Adipocyte (in vitro differentiated cells): ENCODE data around the gene SPEM3.

ENCODE experiments used
- DNase-seq: peaks from one replicate; pipeline ENCODE4 v3.0.0-alpha.2; 2015; ENCODE audit warnings: low read depth
- H3K27me3 ChIP-seq: replicated peaks from 2 replicates; pipeline ENCODE4 v1.7.0; 2013; ENCODE audit warnings: mild to moderate bottlenecking, low read length, moderate library complexity; ENCODE audit not compliant: control insufficient read depth, insufficient read depth
- H3K36me3 ChIP-seq: 2 replicates; pipeline ENCODE4 v1.7.0; 2013; ENCODE audit warnings: low read length, mild to moderate bottlenecking, moderate library complexity; ENCODE audit not compliant: control insufficient read depth, insufficient read depth, severe bottlenecking
- H3K4me1 ChIP-seq: 2 replicates; pipeline ENCODE4 v1.7.0; 2013; ENCODE audit warnings: mild to moderate bottlenecking, low read length, moderate library complexity; ENCODE audit not compliant: control insufficient read depth, insufficient read depth
- H3K4me3 ChIP-seq: 2 replicates; pipeline ENCODE4 v1.7.0; 2013; ENCODE audit warnings: mild to moderate bottlenecking, low read length, moderate library complexity
- H3K9ac ChIP-seq: 2 replicates; pipeline ENCODE4 v1.7.0; 2013; ENCODE audit warnings: mild to moderate bottlenecking, low read length, moderate library complexity
- H3K9me3 ChIP-seq: 2 replicates; pipeline ENCODE4 v1.7.0; 2013; ENCODE audit warnings: mild to moderate bottlenecking, low read length, moderate library complexity; ENCODE audit not compliant: control insufficient read depth

Gene SPEM3

GRCh38 chr17:7428557-7428956, at the start of gene SPEM3:
Gene SPEM3, plus strand, starts transcription at chr17:7428857. Its CDS starts 46 bp downstream, at chr17:7428903.
- no peak for DNase-seq
- no peaks in the 10 kb centered on the region for H3K4me1 ChIP-seq
- no peak within 1 kb of the TSS for H3K4me3 ChIP-seq
- no peaks in the 10 kb centered on the region for H3K36me3 ChIP-seq
- no peaks in the 10 kb centered on the region for H3K27me3 ChIP-seq
- no peaks in the 10 kb centered on the region for H3K9me3 ChIP-seq
- no peak within 1 kb of the TSS for H3K9ac ChIP-seq

- no peak overlapping the region for H3K9ac ChIP-seq
- H3K27me3 ChIP-seq, result peaks cover 32% of the 10 kb centered on the region
- peaks cover 9% of the 10 kb centered on the region for H3K9me3 ChIP-seq
- H3K4me1 ChIP-seq, result peaks cover 15% of the 10 kb centered on the region
- H3K4me3 ChIP-seq, result no peak overlapping the region
- H3K36me3 ChIP-seq, result no peaks in the 10 kb centered on the region
- DNase-seq, result no peak
Observed at GRCh38 chr17:7379134-7379533, 49.5 kb upstream of the SPEM3 start.

GRCh38 chr17:7380321-7380720, 48.3 kb upstream of the SPEM3 start:
- peak; percentile 70 for DNase-seq
- Histone ChIP-seq H3K9me3 (peaks cover 9% of the 10 kb centered on the region), H3K4me3 (peak overlapping the region; percentile 49), H3K36me3 (no peaks in the 10 kb centered on the region), H3K27me3 (peaks cover 32% of the 10 kb centered on the region), H3K9ac (no peak overlapping the region), H3K4me1 (peaks cover 15% of the 10 kb centered on the region)

- H3K9me3 ChIP-seq, result peaks cover 9% of the 10 kb centered on the region
- no peak within 1 kb of the TSS for H3K9ac ChIP-seq
- H3K36me3 ChIP-seq, result no peaks in the 10 kb centered on the region
- peaks cover 15% of the 10 kb centered on the region for H3K4me1 ChIP-seq
- DNase-seq, result peak; percentile 19
- H3K4me3 ChIP-seq, result peak within 1 kb of the TSS; percentile 49
- H3K27me3 ChIP-seq, result peaks cover 32% of the 10 kb centered on the region
Observed at GRCh38 chr17:7380855-7381683, 47.6 kb upstream of the SPEM3 start, which contains the start of gene TNK1. Gene TNK1, plus strand, starts transcription at chr17:7381089. Its CDS starts 1,838 bp downstream, at chr17:7382927.

GRCh38 chr17:7382901-7383300, 45.8 kb upstream of the SPEM3 start:
- Histone ChIP-seq H3K9ac (no peak overlapping the region), H3K36me3 (peaks cover 1% of the 10 kb centered on the region)

GRCh38 chr17:7383371-7383741, 45.3 kb upstream of the SPEM3 start:
- Histone ChIP-seq H3K4me3 (peak overlapping the region; percentile 44), H3K9me3 (peaks cover 9% of the 10 kb centered on the region), H3K4me1 (peaks cover 15% of the 10 kb centered on the region)

More at GRCh38 chr17:7382901-7383300, 45.8 kb upstream of the SPEM3 start:
- Histone ChIP-seq H3K9me3 (peaks cover 9% of the 10 kb centered on the region), H3K4me3 (no peak overlapping the region), H3K4me1 (peaks cover 15% of the 10 kb centered on the region), H3K27me3 (peaks cover 32% of the 10 kb centered on the region)
- DNase-seq, result no peak

GRCh38 chr17:7383742-7384488, 44.7 kb upstream of the SPEM3 start:
- H3K9ac ChIP-seq, result peak overlapping the region; percentile 54
- H3K36me3 ChIP-seq, result peaks cover 10% of the 10 kb centered on the region
- H3K9me3 ChIP-seq, result peaks cover 9% of the 10 kb centered on the region
- H3K4me3 ChIP-seq, result peak overlapping the region; percentile 44
- peaks cover 15% of the 10 kb centered on the region for H3K4me1 ChIP-seq
- peak; percentile 66 for DNase-seq
- peaks cover 32% of the 10 kb centered on the region for H3K27me3 ChIP-seq

More at GRCh38 chr17:7383371-7383741, 45.3 kb upstream of the SPEM3 start:
- DNase-seq, result no peak
- H3K9ac ChIP-seq, result peak overlapping the region; percentile 54
- peaks cover 5% of the 10 kb centered on the region for H3K36me3 ChIP-seq
- peaks cover 32% of the 10 kb centered on the region for H3K27me3 ChIP-seq

GRCh38 chr17:7384489-7385081, 44.1 kb upstream of the SPEM3 start:
- peaks cover 17% of the 10 kb centered on the region for H3K36me3 ChIP-seq
- H3K4me1 ChIP-seq, result peaks cover 15% of the 10 kb centered on the region
- H3K9ac ChIP-seq, result no peak overlapping the region
- H3K4me3 ChIP-seq, result peak overlapping the region; percentile 44
- H3K27me3 ChIP-seq, result peaks cover 30% of the 10 kb centered on the region
- DNase-seq, result no peak
- peaks cover 3% of the 10 kb centered on the region for H3K9me3 ChIP-seq

GRCh38 chr17:7388856-7389255, 39.8 kb upstream of the SPEM3 start:
- peaks cover 3% of the 10 kb centered on the region for H3K4me1 ChIP-seq
- H3K4me3 ChIP-seq, result no peak overlapping the region
- H3K36me3 ChIP-seq, result peaks cover 48% of the 10 kb centered on the region
- no peaks in the 10 kb centered on the region for H3K27me3 ChIP-seq
- no peaks in the 10 kb centered on the region for H3K9me3 ChIP-seq
- DNase-seq, result no peak
- H3K9ac ChIP-seq, result no peak overlapping the region

- Histone ChIP-seq H3K4me3 (no peak overlapping the region), H3K27me3 (no peaks in the 10 kb centered on the region), H3K36me3 (peaks cover 48% of the 10 kb centered on the region), H3K4me1 (peaks cover 3% of the 10 kb centered on the region), H3K9ac (no peak overlapping the region), H3K9me3 (no peaks in the 10 kb centered on the region)
- no peak for DNase-seq
Observed at GRCh38 chr17:7389924-7390910, 38.4 kb upstream of the SPEM3 start.
